NCI-H2196 treated with DMSO at 0.1 percent for 48 hours (cell line): ENCODE data around the gene ANO9.
"Not testable (repeated sequence)": the region's sequence is repeated elsewhere in the genome, so short reads cannot be mapped to it uniquely, and the experiment has no call there.

Experiments used
- DNase-seq: peaks from one replicate; lab custom pipeline; 2025; ENCODE audit not compliant: unreplicated experiment; lab: John Stamatoyannopoulos, UW

The ANO9 gene

DNA sequence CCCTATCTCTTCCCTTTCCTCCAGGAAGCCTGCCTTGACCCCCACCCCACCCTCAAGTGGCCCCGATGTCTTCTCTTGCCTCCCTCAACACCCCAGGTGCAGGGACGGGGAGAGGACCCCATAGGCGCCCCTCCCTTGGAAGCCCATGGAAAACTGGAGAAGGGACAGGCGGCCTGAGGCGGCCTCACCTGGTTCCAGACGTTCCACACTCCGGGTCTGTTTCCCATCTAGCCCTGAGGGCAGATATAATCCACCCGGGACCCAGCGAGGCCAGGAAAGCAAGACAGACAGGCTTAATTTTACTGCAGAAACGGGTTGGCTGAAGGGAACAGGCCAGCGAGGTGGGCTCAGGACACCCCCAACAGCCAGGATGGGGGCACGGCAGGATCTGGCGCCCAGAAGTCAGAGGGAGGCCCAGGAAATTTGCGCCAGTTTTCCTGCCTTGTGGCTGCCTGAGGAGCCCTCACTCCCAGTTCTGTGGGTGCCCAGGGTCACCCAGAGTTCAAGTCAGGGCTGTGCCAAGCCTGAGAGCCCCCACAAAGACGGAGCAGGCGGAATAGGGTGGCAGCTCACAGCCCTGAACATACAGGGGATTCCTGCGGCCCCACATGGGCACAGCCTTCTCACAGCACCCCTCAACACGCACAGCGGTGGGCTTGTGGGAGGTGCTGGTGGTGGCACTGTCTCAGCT is 24.0 kb downstream of the ANO9 start:
- no peak for DNase-seq

DNA sequence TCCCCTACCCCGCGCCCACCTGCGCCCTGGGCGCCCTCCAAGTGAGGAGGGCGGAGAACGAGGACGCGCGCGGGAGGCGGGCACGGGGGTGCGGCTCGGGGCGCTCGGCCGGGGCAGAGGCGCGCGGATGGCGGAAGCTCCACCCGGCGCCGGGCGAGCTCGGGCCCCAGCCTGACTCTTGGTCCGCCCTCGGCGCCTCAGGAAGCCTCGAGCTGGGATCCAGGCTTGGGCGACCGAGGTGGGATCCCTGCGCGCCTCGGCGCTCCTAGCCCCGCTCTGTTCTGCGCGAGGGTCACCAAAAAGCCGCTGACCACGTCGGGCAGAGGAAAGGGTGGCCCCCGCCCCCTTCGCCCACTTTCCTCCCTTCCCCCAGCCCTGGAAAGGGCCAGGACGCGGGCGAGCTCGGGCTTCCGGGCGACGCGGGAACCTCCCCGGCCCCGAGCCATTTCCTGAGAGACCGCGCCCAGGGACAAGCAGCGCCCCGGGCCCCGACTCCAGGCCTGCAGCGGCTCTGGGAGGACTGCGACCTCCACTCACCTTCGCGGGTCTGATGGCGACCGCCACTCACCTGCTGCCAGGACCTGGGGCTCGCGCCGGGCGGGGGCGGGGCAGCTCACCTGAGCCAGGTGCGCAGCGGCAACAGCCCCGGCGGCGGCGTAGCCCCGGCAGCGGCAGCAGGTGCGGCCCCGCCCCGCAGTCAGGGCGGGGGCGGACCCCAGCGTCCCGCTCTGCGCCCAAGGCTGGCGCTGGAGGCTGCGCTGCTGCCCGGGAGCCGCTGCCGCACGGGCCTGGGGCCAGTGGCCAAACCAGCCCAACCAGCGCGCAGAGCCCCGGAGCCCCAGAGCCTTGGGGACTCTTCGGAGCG is 24.8 kb downstream of the ANO9 start:
- DNase-seq, result peak; percentile 43

- DNase-seq, result no peak
Measured at GRCh38 chr11:416051-416756, 25.6 kb downstream of the ANO9 start.

- no peak for DNase-seq
Measured at GRCh38 chr11:415640-416041, 26.2 kb downstream of the ANO9 start.

DNA sequence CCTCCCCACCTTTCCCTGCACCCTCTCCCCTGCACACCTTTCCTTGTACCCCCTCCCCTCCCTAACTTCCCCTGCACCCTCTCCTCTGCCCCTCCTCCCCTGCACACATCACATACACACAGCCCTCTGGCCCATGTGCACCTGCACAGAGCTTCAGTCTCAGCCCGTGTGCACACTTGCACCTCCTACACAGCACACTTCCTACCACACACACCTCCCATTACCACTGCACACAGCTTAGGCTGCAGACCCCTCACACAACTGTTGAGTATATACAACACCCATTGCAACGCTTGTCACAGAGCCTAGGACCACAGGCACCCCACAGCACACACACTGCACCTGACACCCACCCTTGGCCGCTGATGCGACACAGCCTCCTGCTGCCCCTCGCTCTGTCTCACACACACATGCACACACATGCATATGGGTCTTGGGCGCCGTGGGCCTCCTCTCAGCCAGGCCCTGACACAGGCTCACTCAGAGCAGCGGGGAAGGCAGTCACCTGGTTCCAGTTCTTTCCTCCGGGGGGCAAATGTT is 27.4 kb downstream of the ANO9 start:
- no peak for DNase-seq

DNA sequence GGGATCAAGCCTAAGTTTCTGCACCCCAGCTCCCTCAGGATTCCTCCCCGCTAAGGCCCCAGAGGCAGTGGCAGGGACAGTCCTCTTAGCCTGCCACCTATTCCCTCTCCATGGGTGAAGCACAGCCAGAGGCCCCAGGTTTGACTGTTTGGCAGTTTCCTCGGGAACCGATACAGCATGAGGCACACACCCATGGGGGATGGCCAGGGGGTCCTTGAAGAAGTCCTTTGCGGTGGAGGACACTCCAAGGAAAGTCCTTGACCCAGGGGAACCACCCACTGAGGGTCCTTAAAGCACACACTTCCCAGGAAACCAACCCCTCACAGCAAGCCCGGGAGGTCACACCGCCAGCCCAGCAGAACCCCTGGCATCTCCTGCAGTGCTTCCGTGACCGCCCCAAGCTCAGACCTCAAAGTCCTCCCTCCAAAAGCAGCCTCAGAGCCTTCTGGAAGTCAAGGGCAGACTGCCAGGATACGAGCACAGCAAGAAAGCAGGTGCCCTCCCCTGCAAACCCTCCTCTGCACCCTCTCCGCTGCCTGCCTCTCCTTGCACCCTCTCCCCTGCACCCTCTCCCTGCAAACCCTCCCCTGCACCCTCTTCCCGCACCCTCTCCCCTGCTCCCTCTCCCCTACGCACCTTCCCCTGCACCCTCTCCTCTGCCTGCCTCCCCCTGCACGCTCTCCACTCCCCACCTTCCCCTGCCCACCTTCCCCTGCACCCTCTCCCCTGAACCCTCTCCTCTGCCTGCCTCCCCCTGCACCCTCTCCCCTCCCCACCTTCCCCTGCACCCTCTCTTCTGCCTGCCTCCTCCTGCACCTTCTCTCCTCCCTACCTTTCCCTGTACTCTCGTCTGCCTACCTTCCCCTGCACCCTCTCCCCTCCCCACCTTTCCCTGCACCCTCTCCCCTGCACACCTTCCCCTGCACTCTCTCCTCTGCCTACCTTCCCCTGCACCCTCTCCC is 28.4 kb downstream of the ANO9 start:
- DNase-seq, result no peak

GRCh38 chr11:412641-413119 is 29.1 kb downstream of the ANO9 start:
- DNase-seq, result no peak

DNA sequence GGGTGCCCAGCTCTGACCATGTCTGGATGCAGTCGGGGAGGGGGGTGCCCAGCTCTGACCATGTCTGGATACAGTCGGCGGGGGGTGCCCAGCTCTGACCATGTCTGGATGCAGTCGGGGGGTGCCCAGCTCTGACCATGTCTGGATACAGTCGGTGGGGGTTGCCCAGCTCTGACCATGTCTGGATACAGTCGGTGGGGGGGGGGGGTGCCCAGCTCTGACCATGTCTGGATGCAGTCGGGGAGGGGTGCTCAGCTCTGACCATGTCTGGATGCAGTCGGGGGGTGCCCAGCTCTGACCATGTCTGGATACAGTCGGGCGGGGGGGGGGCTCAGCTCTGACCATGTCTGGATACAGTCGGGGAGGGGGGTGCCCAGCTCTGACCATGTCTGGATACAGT is 30.3 kb downstream of the ANO9 start:
- DNase-seq, result not testable (repeated sequence)

DNA sequence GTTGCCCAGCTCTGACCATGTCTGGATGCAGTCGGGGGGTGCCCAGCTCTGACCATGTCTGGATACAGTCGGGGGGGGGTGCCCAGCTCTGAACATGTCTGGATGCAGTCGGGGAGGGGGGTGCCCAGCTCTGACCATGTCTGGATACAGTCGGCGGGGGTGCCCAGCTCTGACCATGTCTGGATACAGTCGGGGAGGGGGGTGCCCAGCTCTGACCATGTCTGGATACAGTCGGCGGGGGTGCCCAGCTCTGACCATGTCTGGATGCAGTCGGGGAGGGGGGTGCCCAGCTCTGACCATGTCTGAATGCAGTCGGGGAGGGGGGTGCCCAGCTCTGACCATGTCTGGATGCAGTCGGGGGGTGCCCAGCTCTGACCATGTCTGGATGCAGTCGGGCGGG is 31.1 kb downstream of the ANO9 start:
- not testable (repeated sequence) for DNase-seq

DNA sequence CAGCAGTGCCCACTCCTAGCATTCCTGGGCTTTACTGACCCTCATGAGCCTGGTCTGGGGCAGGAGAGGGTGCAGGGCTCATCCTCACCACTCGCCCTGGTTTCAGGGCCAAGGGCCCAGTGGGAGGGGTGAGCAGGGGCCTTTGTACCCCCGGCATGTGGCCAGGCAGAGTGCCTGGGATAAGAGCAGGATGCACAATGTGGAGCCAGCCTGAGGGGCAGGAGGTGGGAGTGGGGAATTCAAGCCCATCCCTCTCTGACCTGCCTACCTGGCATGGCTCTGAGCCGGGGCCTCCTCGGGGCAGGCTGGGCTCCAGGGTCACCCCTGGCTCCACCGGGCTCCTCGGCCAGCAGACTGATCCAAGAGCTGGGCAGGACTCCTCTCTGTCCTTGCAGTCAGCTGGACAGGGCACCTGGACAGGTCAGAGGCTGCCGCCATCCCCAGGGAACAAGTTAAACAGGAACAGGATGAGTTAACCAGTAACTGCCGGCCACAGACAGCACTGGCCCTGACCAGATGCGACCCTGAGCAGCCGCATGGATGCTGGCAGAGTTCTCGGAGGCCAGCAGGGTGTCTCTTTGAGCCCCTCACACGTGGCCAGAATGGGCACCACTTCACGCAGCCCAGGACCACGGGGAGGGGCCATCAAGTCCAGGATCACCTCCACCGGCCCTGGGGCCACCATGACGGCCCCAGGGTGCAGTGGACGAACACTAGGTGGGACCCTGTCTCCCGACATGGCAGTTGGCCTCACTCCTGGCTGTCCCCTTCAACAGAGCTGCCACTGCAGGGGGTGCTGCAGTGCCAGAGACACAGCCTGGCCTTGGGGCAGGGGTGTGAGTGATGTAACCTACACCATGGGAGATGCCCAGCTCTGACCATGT is 32.0 kb downstream of the ANO9 start:
- DNase-seq, result no peak

- DNase-seq, result no peak
Measured at GRCh38 chr11:409008-409599, 32.7 kb downstream of the ANO9 start.

GRCh38 chr11:408154-409007 is 33.4 kb downstream of the ANO9 start:
- DNase-seq, result no peak

- DNase-seq, result no peak
Measured at GRCh38 chr11:407651-408123, 34.1 kb downstream of the ANO9 start.

GRCh38 chr11:406796-407650 is 34.8 kb downstream of the ANO9 start:
- peak; percentile 81 for DNase-seq

GRCh38 chr11:405954-406795 is 35.6 kb downstream of the ANO9 start:
- no peak for DNase-seq
